KG1 (cell line): ENCODE data around the gene VCX3B.
"Not testable (repeated sequence)": the region's sequence is repeated elsewhere in the genome, so short reads cannot be mapped to it uniquely, and the experiment has no call there.

ENCODE experiments used
- DNase-seq: peaks from one replicate; lab custom pipeline; 2025; lab: John Stamatoyannopoulos, UW

Gene VCX3B

DNA sequence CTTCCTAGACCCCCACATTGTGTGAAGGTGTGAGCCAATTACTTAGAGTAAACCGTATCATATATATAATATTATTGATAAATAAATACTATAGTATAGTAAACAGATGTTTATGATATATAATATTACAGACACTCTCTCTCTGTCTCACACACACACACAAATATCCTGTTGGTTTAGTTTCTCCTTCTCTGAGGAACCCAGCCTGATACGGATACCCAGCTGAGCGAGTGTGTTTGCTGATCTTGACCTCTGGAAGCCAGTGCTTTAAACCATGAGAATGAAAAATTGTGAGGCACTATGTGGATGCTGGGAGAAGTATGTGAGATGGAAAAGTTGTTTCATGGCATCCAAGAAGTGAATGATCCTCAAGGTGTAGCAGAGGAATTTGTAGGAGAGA, at the start of gene VCX3B:
TSS of gene VCX3B (plus strand) at position 301 of the 400 bp plus-strand sequence. CDS start 621 bp downstream, outside the sequence.
- DNase-seq, result not testable (repeated sequence)

DNA sequence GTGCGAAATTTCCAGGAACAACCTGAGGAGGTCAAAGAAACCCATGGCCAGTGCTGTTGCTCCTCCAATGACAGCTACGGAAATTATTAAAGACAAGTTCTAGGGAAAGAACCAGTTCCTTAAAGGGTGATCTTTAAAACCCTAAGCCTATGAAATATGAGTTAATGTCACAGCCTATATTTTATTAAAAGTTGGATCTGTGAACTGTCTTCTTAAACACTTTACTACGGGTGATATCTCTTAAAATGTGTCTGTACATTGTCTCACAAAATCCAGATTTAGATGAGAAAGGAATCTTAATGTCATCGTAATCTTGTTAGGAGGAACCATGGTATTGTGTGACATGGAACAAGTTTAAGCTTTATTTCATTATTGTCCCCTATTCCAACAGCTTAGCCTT, 46.3 kb upstream of the VCX3B start:
- no peak for DNase-seq

DNA sequence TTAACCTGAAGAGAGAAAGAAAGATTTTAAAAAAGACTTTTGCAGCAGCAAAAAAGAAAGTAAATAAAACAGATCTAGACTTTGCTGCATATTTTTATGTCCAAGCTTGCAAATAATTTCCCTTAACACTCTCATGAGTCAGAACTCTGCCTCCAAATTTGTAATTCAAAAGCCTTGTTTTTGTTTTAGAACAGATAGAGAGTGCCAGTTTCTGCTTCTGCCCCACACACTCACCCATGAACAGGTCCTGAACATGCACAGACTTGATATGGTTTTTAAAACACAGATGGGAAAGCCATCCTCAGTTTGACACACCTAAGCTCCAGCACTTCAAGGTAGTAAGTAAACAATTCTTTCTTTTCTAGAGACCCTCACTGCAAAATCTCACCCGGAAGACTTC, 39.7 kb upstream of the VCX3B start:
- DNase-seq, result no peak

DNA sequence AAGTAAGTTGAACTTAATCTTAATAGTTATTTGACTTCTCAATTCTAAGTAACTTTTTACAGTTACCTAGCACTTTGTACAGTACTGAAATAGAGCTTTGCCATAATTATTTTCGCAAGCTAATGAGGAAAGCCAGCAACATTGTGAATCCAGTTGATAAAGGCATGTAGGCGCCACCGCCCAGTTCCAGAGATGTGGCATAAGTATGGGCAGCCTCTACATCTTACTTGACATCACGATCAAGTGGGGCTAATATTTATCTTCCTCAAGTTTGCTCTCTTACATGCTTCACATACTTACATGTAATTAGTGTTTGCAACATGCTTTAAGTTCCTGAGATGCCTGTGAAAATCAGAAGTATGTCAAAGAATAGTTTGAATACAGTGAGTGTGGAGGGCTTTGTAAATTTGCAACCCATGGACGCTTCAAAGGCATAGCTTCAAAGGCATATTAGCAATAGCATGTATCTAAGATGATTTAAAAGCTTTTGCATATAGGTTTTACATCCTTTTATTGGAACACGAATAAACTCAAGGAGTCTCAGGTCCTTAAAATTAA, 34.9 kb upstream of the VCX3B start:
- no peak for DNase-seq

DNA sequence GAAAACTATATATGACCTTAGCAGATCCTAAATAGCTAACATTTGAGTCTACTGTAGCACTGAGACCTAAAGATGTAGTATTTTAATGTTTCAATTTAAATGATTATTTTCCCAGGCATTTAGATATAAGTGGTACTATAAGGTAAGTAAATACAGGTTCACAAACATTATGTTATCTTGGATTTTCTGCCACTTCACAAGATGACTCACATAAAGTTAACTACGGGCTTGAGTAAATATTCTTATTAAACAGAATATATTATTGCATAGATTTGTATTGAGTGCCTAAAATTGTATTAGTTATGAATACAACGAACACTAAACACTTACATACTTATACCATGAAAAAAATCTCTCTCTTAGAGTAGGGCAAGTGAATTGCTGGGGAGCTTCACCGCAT, 34.2 kb upstream of the VCX3B start:
- no peak for DNase-seq

DNA sequence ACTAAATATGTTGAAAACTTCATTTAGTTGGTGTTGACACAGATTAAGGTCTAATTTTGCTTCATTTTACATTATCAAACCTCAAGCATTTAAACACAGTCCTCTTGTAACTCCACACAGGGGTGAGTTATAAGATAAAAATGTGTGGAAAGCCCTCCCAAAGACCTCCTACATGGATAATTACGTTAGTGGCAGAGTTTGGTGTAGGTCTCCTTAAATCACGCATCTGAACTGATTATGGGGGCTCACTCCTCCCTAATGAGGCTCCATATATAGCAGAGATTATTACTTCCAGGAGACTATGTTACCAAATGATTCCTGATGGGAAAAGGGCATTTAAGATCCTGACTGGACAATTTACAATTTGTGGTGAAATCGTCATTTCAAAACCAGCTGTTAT, 32.2 kb upstream of the VCX3B start:
- DNase-seq, result no peak

DNA sequence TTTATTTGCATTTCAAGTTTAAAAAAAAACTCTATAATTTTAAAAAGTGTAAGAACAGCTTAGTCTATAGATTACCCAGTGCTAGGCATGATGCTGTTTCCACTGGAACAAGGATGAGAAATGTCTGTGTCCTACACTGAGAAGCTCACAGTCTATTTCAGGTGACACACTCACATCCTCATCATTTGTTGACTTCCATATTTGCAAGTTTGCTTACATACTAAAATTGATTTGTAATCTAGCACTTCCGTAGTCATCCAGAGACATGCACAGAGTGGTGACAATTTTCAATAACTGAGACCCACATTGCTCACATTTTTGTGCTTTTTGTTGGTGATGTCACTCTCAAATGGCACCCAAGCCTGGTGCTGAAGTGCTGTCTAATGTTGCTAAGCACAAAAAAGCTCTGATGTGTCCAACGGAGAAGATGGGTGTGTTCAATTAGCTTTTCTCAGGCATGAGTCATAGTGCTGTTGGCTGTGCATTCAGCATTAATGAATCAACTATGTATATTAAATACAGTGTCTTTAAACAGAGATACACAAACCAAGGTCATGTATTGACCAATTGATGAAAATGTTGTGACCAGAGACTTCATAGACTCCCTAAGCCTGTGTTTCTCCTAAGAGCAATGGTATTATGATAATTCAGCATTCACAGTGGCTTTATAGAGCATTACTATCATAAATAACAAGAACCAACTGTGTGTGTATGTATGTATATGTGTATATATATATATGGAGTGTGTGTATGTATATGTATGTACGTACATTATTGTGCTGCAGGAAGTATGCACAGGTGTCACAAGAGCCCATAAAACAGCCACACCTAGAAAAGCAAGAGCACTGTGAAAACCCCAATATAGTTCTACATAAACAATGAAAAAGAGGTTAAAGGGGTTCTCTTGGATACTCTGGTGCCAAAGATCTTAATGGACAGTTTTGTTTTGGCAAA, 31.2 kb upstream of the VCX3B start:
- DNase-seq, result no peak

DNA sequence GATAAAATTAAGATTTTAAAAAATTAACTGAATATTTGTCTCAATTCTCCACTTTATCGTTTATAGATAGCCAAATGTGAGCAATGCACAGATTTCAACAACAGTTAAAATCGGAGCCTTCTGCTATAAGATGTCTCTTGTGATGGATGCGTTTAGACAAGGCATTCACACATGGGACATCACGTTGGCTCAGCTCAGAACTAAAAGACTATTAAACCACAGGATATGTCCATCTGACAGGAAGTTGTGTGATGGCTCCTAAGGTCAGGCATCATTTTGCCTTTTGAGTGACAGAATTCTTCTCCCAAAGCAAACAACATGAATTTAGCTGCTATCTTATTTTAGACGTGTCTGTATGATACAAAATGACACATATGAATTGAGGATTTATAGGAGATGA, 17.3 kb upstream of the VCX3B start:
- DNase-seq, result no peak

DNA sequence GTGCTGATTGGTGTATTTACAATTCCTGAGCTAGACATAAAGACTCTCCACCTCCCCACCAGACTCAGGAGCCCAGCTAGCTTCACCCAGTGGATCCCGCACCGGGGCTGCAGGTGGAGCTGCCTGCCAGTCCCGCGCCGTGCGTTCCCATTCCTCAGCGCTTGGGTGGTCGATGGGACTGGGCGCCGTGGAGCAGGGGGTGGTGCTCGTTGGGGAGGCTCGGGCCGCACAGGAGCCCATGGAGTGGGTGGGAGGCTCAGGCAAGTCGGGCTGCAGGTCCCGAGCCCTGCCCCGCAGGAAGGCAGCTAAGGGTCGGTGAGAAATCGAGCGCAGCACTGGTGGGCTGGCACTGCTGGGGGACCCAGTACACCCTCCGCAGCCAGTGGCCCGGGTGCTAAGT, 12.3 kb upstream of the VCX3B start:
- not testable (repeated sequence) for DNase-seq

DNA sequence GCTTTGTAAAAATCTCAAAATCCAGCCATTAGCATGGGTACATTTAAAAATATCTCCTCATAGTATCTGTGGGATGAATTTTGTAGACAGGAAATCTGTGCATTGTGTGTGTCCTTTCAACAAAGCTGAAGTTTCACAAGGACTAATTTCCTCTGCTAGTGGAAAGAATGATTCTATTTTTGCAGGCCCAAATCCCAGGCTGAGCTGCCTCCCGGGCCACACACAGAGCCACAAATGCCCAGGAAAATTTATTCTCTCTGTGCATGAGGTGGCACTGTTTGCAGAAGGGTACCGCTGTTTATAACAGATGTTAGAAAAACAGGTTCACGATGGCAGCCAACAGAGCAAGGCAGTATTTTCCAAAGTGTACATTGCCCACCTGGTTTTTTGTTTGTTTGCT, 11.0 kb upstream of the VCX3B start:
- no peak for DNase-seq

DNA sequence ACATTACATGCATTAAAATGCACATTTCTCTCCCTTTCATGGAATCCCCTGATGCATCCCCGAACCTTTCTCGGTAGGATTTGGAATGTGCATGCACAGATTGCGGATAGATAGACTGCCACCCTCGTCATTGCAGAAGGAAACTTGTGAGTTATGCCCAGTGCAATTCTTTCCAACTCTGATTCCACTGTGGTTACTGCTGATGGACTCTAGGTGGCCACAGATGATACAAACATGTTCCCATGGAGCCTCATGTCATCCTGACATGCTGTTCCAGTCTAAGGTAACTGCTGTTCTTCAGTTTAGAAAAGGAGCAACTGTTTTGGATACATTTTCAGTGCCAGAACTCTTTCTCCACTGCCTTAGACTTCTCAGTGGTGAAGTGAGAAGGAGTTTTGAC, 9.1 kb upstream of the VCX3B start:
- no peak for DNase-seq

DNA sequence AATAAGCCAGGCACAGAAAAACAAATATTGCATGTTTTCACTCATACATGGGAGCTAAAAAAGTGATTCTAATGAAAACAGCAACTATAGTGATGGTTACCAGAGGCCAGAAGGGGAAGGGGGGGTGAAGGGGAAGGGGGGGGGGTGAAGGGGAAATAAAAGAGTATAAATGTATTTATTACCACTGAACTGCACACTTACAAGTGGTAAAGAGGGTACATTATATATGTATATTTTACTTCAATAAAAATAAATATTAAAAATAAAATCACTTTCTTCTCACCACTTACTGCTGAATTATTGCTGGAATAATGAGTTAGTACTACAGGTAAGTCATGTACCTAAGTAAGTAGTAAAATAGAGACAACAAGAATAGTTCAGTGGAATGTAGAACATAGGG, 2.1 kb upstream of the VCX3B start:
- DNase-seq, result no peak

DNA sequence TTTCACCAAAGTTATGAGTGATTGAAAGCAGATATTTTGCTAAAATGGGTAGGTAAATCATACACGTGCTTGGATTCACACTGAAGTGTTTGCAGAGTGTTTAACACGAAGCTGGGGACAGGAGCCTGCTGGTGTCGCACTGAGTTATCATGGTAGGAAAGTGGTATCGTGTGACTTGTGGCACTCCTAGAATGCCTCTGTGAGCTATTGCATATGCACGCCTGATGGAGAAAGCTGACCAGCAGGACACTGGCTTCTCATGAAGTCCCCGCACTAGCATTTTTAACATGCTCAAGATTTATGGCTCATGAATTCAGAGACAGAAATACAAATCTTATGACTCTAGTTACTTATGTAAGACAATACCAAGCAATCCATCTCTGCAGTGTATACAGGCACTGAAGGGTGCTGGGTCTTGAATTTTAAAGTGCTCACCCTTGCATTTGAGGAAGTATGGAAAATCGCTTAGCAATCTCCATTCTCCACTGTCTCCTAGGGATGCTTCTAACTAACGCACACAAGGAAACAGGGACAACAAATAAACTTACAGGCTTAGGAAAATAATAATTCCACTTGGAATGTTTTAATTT, 19.8 kb downstream of the VCX3B start:
- no peak for DNase-seq

DNA sequence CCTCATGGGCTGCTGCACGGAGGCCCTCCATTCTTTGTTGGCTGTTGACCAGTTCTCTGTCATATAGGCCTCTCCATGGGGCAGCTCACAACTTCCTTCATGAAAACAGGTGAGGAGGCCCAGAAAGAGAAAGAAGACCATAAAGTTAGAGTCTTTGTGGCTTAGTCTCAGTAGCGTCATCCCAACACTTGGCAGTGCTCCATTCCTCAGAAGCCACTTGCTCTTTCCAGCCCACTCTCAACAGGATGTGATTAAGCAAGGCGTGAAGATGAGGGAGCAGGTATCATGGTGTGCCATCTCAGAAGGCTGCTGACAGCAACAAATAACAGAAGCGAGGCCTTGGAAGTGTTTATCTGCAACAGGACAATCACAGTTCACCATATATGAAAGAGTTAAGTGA, 30.4 kb downstream of the VCX3B start:
- not testable (repeated sequence) for DNase-seq

DNA sequence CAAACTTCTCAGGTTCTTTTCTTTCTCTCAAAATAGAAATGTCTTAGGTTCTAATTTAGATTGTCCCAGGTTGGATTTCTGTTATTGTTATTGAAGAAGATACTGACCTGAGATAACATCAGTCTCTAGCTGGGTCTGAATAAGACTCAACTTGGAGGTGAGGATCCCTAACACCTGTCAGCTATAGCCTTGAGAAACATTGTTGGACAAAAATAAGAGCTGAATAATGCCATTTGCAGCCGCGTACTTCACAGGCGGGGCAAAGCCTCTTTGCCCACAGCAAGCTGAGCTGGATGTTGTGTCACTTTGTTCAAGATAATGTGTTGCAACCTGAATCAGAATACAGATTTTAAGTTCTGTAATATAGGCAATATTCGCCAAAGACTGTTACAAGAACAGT, 35.6 kb downstream of the VCX3B start:
- DNase-seq, result no peak

DNA sequence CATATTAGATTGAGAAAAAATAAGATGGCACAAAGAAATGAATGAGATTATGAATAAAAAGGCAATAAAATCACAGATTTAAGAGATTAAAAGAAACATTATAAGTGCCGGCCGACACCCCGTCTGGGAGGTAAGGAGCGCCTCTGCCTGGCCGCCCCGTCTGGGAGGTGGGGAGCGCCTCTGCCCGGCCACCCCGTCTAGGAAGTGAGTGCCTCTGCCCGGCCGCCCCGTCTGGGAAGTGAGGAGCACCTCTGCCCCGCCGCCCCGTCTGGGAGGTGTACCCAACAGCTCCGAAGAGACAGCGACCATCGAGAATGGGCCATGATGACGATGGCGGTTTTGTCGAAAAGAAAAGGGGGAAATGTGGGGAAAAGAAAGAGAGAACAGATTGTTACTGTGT, 37.5 kb downstream of the VCX3B start:
- DNase-seq, result not testable (repeated sequence)

DNA sequence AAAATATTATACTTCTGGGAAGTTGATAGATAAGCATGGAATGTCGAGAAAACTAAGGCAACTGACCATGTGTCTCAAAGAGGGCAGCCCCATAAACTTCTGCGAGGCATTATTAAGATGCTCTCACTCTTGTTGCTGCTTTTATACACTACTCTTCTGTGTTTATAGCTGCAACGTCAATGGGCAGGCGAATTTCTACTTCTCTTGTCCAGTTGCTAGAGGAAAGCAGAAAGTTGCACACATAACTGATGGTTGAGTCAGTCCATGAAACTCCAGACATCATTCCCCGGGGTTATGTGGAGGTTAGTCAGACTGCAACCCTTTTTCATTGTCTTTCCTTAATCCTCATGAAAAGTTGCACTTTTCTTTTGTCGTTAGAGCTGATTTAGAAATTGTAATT, 39.8 kb downstream of the VCX3B start:
- no peak for DNase-seq
